ENCODE measurements around the gene HBP1.

DNA sequence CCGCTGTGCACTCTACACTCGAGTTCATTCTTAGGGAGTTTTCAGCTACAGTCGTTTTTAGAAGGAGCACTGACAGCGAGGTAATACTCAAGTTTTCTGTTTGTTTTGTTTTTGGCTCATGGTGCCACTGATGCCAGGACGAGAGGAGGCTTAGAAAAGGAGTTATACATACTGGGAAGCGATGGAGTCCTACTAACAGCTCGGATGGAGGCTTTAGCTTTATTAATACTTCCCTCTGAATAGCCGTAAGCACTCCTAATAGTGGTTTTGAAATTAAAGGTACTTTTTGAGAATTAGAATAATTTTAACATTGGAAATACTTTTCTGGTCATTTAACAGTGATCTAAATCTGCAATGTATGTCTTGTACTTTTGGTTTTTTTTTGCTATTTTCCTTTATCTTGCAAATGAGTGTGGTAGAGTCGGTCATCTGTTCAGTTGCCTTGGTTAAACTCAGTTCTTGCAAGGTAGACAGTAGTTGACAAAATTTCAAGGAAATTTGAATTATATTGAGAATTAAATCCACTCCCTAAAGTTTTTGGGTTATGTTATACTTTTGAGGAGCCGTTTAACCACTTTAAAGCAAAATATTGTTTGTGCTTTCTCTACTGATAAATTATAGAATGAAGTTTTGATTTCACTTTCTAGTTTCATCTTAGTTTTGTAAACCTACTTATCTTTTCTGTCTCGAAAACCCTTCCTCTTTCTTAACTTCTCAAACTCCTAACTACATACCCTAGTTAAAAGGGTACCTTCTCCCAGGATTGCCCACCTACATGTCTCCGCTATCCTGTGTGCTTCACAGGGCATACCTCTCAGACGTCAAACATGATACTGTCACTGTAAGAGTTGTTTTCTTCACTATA is 1.5 kb downstream of the HBP1 start:
- TF ChIP-seq, protein P1, sequence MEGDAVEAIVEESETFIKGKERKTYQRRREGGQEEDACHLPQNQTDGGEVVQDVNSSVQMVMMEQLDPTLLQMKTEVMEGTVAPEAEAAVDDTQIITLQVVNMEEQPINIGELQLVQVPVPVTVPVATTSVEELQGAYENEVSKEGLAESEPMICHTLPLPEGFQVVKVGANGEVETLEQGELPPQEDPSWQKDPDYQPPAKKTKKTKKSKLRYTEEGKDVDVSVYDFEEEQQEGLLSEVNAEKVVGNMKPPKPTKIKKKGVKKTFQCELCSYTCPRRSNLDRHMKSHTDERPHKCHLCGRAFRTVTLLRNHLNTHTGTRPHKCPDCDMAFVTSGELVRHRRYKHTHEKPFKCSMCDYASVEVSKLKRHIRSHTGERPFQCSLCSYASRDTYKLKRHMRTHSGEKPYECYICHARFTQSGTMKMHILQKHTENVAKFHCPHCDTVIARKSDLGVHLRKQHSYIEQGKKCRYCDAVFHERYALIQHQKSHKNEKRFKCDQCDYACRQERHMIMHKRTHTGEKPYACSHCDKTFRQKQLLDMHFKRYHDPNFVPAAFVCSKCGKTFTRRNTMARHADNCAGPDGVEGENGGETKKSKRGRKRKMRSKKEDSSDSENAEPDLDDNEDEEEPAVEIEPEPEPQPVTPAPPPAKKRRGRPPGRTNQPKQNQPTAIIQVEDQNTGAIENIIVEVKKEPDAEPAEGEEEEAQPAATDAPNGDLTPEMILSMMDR (IDR thresholded peaks at IDR 0.05) = no peak
- peak in 1 of 3 donors; percentile 57 for TF ChIP-seq POLR2A (IDR thresholded peaks at IDR 0.05)

Data from body of pancreas (tissue), 4 donors.